Thyroid gland (tissue), 4 donors: ENCODE data around the gene MPP4. TPM values are rescaled to one million over a fixed set of nuclear protein-coding genes. Genes with fewer than 3 reads are reported as not detected.

Experiments
- DNase-seq, 2 donors: peaks; one replicate each; pipeline ENCODE4 v3.0.0-alpha.2; 2019
- H3K27ac ChIP-seq, 3 donors: fragments of 200-600 bp; sonication (generic); 1 replicate in 2 of 3; 2 replicates in 1 of 3; pipeline ENCODE4 v1.5.1; 2016 to 2019; ENCODE audit warnings: mild to moderate bottlenecking in 1 of 3, moderate library complexity in 1 of 3
- H3K27me3 ChIP-seq: fragments of 200-600 bp; sonication (generic); one replicate; pipeline ENCODE4 v1.5.1; 2019
- H3K36me3 ChIP-seq, 2 donors: fragments of 200-600 bp; sonication (generic); one replicate each; pipeline ENCODE4 v1.5.1; 2016 to 2019
- H3K4me1 ChIP-seq, 2 donors: fragments of 200-600 bp; sonication (generic); one replicate each; pipeline ENCODE4 v1.5.1; 2017 to 2019
- H3K4me3 ChIP-seq, 3 donors: fragments of 200-600 bp; sonication (generic); replicated peaks in 1 of 3; 1 replicate in 2 of 3; 2 replicates in 1 of 3; pipeline ENCODE4 v1.5.1; 2016; ENCODE audit warnings: mild to moderate bottlenecking in 1 of 3
- H3K9me3 ChIP-seq: fragments of 200-600 bp; sonication (generic); one replicate; pipeline ENCODE4 v1.5.1; 2017
- POLR2A ChIP-seq, 2 donors: fragments of 450-650 bp; IDR thresholded peaks; one replicate each; pipeline ENCODE4 v1.6.1; 2017; ENCODE audit warnings: antibody characterized with exemption in 2 of 2, mild to moderate bottlenecking in 2 of 2, moderate library complexity in 1 of 2
- WGBS, 2 donors: methylation state at CpG; one replicate each; pipeline ENCODE4 v1.1.5; 2017; 5-methylcytosine and 5-hydroxymethylcytosine counted together
- intact Hi-C: fragments of 100-400 bp; cut with DNase I; formaldehyde crosslinking; loops from one replicate; pipeline ENCODE4 v1.15.1; 2023
- total RNA-seq, 4 donors: library from RNA; depleted of rRNA; stranded (reverse); fragments of >200 nt; gene quantifications; one replicate each; pipeline ENCODE4 v1.2.3, GENCODE V29; 2016
- TF ChIP-seq, protein P1 (sequence below), 6 experiments: fragments of 200-600 bp in 3 of 6; fragments of 450-650 bp in 3 of 6; sonication (generic) in 3 of 6; IDR thresholded peaks; one replicate each; pipeline ENCODE4 v1.5.1; 2016 to 2019; ENCODE audit warnings: antibody characterized with exemption in 6 of 6, mild to moderate bottlenecking in 2 of 6, inconsistent platforms in 1 of 6, moderate library complexity in 1 of 6

The MPP4 gene
- total RNA-seq, 4 donors from 2014 or later, result not detected

DNA sequence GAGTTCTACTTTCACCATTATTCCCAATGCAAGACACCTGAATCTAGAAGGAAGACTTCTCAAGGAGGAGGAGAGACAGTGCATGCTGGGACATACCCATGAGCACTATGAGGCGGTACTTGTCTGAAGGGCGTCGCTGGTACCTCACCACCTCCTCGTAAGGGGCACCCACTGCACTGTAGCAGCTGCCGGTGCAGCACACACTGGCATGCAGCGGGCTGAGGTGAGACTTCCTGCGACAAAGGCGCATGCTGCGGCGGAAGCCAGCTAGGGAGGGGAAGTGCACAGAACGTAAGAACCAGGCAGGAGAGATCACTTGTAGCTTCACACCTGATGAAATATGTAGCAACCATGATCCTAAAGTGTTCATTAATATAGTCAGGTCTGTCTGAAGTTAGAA lies 42.3 kb downstream of the MPP4 start:
- no peaks in the 10 kb centered on the region for H3K36me3 ChIP-seq
- no peak for TF ChIP-seq POLR2A (IDR thresholded peaks at IDR 0.05)
- TF ChIP-seq, protein P1, sequence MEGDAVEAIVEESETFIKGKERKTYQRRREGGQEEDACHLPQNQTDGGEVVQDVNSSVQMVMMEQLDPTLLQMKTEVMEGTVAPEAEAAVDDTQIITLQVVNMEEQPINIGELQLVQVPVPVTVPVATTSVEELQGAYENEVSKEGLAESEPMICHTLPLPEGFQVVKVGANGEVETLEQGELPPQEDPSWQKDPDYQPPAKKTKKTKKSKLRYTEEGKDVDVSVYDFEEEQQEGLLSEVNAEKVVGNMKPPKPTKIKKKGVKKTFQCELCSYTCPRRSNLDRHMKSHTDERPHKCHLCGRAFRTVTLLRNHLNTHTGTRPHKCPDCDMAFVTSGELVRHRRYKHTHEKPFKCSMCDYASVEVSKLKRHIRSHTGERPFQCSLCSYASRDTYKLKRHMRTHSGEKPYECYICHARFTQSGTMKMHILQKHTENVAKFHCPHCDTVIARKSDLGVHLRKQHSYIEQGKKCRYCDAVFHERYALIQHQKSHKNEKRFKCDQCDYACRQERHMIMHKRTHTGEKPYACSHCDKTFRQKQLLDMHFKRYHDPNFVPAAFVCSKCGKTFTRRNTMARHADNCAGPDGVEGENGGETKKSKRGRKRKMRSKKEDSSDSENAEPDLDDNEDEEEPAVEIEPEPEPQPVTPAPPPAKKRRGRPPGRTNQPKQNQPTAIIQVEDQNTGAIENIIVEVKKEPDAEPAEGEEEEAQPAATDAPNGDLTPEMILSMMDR (IDR thresholded peaks at IDR 0.05), result no peak
- H3K4me3 ChIP-seq, result no peak overlapping the region
- no peak overlapping the region for H3K27ac ChIP-seq
- intact Hi-C loops, result no loop called here
- no peaks in the 10 kb centered on the region for H3K27me3 ChIP-seq
- H3K4me1 ChIP-seq, result no peaks in the 10 kb centered on the region
- 92 to 95% methylated on average over 11 of the region's 11 CpGs for WGBS, 2 donors
- DNase-seq, result no peak
- H3K9me3 ChIP-seq, result no peaks in the 10 kb centered on the region

DNA sequence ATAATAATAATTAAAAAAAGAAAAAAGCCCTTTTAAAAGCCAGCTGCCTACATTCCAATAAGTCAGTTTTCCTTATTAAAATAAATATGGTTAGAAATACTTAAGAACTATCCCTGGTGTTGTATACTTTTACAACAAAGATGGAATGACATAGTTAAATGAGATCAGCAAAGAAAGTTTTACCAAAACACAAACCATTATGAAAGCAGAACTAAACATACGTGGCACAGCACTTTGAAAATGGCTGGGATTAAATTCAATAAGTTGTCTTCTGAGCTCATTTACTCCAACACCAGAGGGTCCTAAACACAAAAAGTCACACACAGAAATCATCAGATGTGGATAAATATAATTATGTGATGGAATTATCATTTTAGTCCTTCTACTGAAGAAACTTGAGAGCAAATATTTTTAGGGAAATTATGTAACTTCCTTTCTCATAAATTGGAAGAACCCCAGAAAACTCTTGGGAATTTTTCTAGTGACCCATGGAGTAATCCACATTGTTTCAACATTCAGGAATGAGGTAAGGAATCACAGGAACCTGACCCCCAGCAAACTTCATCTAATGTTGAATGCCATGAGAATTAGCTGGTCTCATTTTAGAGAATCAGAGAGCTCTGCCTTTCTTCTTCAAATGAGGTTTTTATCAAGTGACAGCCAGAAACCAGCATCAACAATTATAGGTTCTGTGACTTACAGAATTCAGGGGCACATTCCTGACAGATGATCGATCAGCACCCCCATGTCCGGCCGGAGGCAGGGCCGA lies 43.6 kb downstream of the MPP4 start:
- DNase-seq, result no peak
- no peak for TF ChIP-seq POLR2A (IDR thresholded peaks at IDR 0.05)
- TF ChIP-seq, protein P1 (IDR thresholded peaks at IDR 0.05), result no peak
- 76 to 79% methylated on average over 5 of the region's 5 CpGs for WGBS, 2 donors
- intact Hi-C loops, result no loop called here
- Histone ChIP-seq H3K4me3 (no peak overlapping the region), H3K36me3 (no peaks in the 10 kb centered on the region), H3K9me3 (no peaks in the 10 kb centered on the region), H3K27ac (no peak overlapping the region), H3K4me1 (no peaks in the 10 kb centered on the region), H3K27me3 (no peaks in the 10 kb centered on the region)

- Histone ChIP-seq H3K36me3 (no peaks in the 10 kb centered on the region), H3K9me3 (no peaks in the 10 kb centered on the region), H3K4me1 (no peaks in the 10 kb centered on the region), H3K27me3 (no peaks in the 10 kb centered on the region), H3K27ac (no peak overlapping the region), H3K4me3 (no peak overlapping the region)
- TF ChIP-seq, protein P1 (IDR thresholded peaks at IDR 0.05), result no peak
- no peak for TF ChIP-seq POLR2A (IDR thresholded peaks at IDR 0.05)
- intact Hi-C loops, result no loop called here
- WGBS, 2 donors, result 77 to 86% methylated on average over 6 of the region's 6 CpGs
- no peak for DNase-seq
These were observed 45.2 kb downstream of the MPP4 start for GRCh38 chr2:201653221-201653620.

DNA sequence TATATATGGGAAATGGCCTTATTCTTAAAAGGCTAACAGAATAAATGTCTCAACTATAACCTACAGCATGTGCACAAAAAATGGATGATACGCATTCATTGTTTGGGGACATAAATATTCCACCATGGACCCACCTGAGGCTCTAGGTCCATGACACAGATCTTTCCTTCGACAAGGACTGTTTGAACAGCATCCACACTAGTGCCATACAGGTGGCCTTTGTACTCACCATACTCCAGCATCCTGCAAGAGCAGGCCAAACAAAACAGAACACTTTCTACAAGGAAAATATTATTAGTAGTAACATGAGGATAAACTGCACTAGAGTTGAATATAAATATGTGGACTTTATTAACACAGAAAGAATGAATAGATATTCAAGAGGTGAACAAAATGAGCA lies 49.0 kb downstream of the MPP4 start:
- Histone ChIP-seq H3K9me3 (no peaks in the 10 kb centered on the region), H3K4me3 (no peak overlapping the region), H3K27me3 (no peaks in the 10 kb centered on the region), H3K4me1 (peaks cover 0 to under 1% of the 10 kb centered on the region in 2 donors), H3K27ac (no peak overlapping the region), H3K36me3 (no peaks in the 10 kb centered on the region)
- TF ChIP-seq, protein P1 (IDR thresholded peaks at IDR 0.05), result no peak
- TF ChIP-seq POLR2A (IDR thresholded peaks at IDR 0.05), result no peak
- 64 to 71% methylated on average over 2 of the region's 2 CpGs for WGBS, 2 donors
- intact Hi-C loops, result no loop called here
- DNase-seq, result no peak

DNA sequence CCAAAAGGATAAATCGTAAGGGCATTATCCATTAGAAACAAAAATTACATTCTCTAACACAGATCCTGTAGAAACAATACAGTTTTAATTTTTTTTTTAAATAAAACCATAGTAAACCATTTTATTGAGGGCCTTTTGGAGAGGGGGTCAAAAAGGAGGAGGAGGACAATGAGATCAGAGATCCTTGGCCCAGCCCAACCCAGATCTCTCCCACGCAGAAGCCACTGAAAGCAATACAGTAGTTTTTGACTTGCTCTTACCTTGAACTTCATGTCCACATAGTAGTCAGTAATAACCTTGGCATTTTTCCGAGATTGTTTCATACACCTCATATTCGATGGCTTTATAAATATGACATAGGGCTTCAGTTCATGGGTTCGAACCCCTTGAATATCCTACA lies 51.0 kb downstream of the MPP4 start:
- 89 to 96% methylated on average over 5 of the region's 5 CpGs for WGBS, 2 donors
- Histone ChIP-seq H3K36me3 (no peaks in the 10 kb centered on the region), H3K4me1 (peaks cover 0 to 8% of the 10 kb centered on the region in 2 donors), H3K4me3 (no peak overlapping the region), H3K27me3 (no peaks in the 10 kb centered on the region), H3K27ac (no peak overlapping the region), H3K9me3 (no peaks in the 10 kb centered on the region)
- intact Hi-C loops, result no loop called here
- TF ChIP-seq POLR2A (IDR thresholded peaks at IDR 0.05), result no peak
- TF ChIP-seq, protein P1 (IDR thresholded peaks at IDR 0.05), result no peak
- no peak for DNase-seq
